Left kidney (tissue), 8 donors: ENCODE measurements around the gene ETFRF1. TPM values are rescaled to one million over a fixed set of nuclear protein-coding genes. Genes with fewer than 3 reads are reported as not detected.

Experiments
- DNase-seq: peaks from one replicate; pipeline ENCODE4 v3.0.0-alpha.2; 2013
- long read RNA-seq, 8 donors: transcript quantifications; one replicate each; lab custom pipeline, GENCODE V29; 2026
- polyA plus RNA-seq: library from polyadenylated mRNA; unstranded; fragments of 120-200 nt; gene quantifications from one replicate; pipeline ENCODE4 v1.2.1, GENCODE V29; 2013; ENCODE audit not compliant: insufficient read length

Gene ETFRF1, protein sequence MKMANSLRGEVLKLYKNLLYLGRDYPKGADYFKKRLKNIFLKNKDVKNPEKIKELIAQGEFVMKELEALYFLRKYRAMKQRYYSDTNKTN
- 44.4 TPM for polyA plus RNA-seq
- long read RNA-seq, donor 1, transcript ETFRF1-201 (3 exons, 1,134 nt): major isoform, 26 of 44 reads
- long read RNA-seq, donor 1, partial matches to known transcripts: 15 of 44 reads
- long read RNA-seq, donor 1, other reads (novel, unspliced or antisense): 0 of 44 reads
- long read RNA-seq, donor 2, transcript ETFRF1-201 (3 exons, 1,134 nt): major isoform, 19 of 23 reads
- long read RNA-seq, donor 2, partial matches to known transcripts: 0 of 23 reads
- long read RNA-seq, donor 2, other reads (novel, unspliced or antisense): 0 of 23 reads
- long read RNA-seq, donor 3, transcript ETFRF1-201 (3 exons, 1,134 nt): major isoform, 16 of 19 reads
- long read RNA-seq, donor 3, partial matches to known transcripts: 0 of 19 reads
- long read RNA-seq, donor 3, other reads (novel, unspliced or antisense): 0 of 19 reads
- long read RNA-seq, donor 4, transcript ETFRF1-201 (3 exons, 1,134 nt): major isoform, 5 of 5 reads
- long read RNA-seq, donor 4, partial matches to known transcripts: 0 of 5 reads
- long read RNA-seq, donor 4, other reads (novel, unspliced or antisense): 0 of 5 reads
- long read RNA-seq, donor 5, transcript ETFRF1-211 (3 exons, 1,259 nt): minor isoform, 7 of 79 reads
- long read RNA-seq, donor 5, transcript ETFRF1-201 (3 exons, 1,134 nt): major isoform, 54 of 79 reads
- long read RNA-seq, donor 5, partial matches to known transcripts: 13 of 79 reads
- long read RNA-seq, donor 5, other reads (novel, unspliced or antisense): 0 of 79 reads
- long read RNA-seq, donor 6, transcript ETFRF1-201 (3 exons, 1,134 nt): major isoform, 18 of 36 reads
- long read RNA-seq, donor 6, partial matches to known transcripts: 14 of 36 reads
- long read RNA-seq, donor 6, other reads (novel, unspliced or antisense): 0 of 36 reads
- long read RNA-seq, donor 7, transcript ETFRF1-201 (3 exons, 1,134 nt): major isoform, 36 of 44 reads
- long read RNA-seq, donor 7, partial matches to known transcripts: 0 of 44 reads
- long read RNA-seq, donor 7, other reads (novel, unspliced or antisense): 0 of 44 reads
- long read RNA-seq, donor 8, transcript ETFRF1-201 (3 exons, 1,134 nt): major isoform, 8 of 11 reads
- long read RNA-seq, donor 8, partial matches to known transcripts: 0 of 11 reads
- long read RNA-seq, donor 8, other reads (novel, unspliced or antisense): 0 of 11 reads

DNA sequence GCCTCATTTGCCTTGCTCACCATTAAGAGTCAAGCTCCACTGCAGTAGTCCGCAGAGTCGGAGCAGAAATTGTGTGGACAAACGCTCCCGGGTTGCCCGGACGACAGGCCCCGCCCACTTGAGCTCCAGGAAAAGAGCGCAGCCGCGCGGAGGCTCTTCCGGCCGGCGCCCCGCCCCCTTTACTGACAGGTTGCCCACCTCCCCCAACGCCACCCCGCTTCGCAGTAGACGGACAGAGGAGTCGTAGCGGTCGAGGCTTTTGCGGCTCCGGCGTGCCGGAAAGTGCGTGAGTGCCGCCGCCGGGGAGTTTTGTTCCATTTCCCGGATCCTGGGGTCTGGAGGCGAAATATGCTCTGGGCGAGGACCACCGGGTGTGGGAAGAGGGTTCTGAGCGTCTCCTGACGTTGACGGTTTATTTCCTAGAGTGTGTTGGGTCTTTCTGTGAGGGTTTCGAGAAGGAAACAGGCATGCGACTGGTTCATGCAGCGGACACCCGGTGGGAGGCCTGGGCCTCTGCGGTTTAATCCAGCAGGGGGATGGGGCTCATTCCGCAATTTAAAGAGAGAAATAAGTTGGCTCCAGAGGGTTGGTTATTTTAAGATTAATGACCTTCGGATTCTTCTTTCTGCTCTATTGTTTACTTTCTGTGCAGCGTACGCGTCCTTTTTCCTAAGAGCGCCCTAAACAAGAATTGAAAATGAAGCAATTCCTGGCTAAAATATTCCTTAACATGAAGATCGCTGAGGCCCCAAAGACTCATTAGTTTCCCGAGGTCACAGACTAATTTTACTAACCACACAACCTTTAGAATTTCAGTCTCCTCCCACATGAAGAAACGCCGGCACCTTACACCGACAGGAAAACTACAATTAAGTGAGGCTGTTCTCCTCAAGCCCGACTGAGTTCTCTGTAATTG, at the start of gene ETFRF1, which contains the start of gene DNAI7:
ETFRF1 (plus strand) TSS at position 182 of the 916 bp plus-strand sequence. CDS start 8,720 bp downstream, outside the sequence.
DNAI7 (minus strand) TSS at position 105 of the 916 bp plus-strand sequence; CDS start at position 23, 82 bp downstream.
- DNase-seq: peak; percentile 96

DNA sequence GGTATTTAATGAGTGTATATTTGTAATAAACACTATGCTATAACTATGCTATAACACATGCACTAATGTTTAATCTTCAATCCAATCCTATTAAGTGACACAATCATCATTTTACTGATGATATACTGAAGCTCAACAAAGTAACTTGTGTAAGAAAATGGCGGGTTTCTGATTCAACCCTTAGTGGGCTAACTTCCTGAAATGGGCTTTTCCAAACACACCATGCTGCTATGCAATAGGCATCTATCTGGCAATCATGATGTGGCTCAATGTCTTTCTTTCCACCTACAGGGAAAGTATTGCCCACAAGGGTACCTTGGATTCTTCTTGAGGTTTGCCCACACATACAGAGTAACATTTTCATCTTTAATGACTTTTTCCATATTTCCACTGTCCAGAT, 48.4 kb upstream of the ETFRF1 start:
- DNase-seq: no peak

DNA sequence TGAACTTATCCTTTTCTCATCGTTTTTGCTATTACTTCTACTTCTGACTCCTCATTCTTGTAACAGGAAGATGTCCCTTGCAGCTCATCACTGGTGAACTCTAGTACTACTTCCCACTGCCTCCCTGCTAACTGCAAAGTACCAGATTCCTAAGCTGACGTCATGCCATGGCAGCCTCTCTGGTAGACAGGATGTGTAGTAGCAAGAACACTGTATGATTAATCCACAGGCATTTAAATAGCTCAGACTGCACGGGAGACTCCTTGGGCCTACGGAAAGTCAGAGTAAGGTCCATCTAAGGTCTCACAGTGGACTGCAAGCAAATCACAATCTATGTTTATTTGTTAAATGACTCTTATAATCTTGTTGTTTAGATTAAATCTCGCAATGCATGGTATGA, 43.6 kb upstream of the ETFRF1 start:
- peak; percentile 34 for DNase-seq

DNA sequence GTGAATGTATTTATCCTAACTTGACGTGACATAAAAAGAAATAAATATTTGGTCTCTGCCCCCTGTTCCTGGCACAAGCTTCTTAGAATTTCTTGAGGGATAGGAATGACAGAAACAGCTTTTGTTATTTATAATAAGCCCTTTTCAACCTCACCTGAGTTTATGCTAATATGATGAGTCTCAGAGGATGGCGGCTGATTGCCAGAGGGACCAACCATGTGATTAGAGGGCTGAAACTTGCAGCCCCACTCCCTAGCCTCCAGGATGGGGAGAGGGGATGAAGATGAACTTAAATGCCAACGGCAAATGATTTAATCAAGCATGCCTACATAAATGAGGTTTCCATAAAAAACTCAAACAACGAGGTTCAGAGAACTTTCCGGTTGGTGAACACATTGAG, 43.0 kb upstream of the ETFRF1 start:
- DNase-seq: no peak

DNA sequence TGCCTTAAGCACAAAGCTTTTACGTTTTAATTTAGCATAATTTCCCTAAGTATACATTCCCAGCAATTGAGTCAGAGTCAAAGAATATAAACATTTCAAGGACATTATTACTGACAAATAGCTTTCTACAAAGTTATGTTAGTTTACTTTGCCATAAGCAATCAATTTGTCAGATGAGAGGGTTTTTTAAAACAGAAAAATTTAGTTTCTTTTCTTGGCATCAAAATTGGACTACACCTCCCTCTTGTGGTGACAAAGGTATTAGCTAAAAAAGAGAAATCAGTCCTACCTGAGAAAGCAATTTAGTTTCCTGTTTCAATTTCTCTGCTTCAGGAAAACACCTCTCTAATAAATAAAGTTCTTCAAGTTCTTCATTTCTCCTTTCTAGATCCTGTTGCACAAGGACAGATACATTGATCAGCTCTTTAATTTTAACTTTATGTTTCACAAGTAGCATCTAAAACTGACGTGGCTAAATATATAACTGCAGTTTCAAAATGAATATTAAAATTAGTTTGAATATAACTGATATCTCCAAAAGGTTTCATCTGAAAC, 39.9 kb upstream of the ETFRF1 start:
- peak; percentile 32 for DNase-seq

DNA sequence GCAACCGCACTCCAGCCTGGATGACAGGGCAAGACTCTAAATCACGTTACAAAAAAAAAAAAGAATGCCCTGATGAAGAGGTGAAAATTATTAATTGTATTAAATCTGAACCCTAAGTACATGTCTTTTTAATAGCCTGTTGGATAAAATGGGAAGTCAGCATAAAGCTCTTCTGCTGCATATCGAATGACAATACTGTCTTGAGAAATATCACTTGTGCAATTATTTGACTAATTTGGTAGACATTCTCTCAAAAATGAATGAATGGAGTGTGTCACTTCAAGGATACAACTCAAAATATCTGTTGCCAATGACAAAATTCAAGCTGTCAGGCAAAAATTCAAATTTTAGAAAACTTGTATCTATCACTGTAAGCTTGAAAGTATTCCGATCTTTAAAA, 39.0 kb upstream of the ETFRF1 start:
- DNase-seq: no peak

DNA sequence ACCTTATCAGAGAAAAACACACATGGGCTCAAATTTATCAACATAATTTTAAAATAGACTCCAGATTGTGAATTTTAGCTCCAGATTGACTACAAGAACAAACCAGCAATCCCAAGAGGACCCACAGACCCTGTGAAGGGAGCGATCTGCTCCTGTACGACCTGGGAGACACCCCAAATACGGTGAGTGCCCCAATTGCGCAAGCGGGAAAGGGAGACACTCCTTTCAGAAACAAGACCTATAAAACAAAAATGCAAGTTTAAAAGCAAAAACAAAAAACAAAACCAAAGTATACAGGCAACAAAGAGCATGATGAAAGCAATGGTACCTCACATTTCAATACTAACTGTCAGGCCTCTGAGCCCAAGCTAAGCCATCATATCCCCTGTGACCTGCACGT, 32.2 kb upstream of the ETFRF1 start:
- no peak for DNase-seq

DNA sequence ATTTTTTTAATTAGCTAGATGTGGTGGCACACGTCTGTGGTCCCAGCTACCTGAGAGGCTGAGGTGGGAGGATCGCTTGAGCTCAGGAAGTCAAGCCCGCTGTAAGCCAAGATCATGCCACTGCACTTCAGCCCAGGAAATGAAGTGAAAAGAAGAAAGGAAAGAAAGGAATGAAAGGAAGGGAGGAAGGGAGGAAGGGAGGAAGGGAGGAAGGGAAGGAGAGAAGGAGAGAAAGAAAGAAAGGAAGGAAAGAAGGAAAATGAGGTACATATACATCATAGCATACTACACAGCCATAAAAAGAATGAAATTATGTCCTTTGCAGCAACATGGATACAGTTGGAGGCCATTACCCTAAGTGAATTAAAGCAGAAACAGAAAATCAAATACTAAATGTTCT, 12.3 kb upstream of the ETFRF1 start:
- DNase-seq: no peak

DNA sequence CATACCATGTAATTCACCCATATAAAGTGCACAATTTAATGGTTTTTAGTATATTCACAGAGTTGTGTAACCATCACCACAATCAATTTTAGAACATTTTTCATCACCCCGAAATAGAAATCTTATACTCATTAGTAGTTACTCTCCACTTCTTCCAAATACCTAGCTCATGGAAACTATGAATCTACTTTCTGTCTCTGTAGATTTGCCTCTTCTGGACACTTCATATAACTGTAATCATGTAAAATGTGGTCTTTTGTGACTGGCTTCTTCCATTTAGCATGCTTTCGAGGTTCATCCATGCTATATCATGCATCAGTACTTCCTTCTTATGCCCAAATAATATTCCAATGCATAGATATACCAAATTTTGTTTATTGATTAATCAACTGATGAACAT, 10.9 kb upstream of the ETFRF1 start:
- DNase-seq: no peak

DNA sequence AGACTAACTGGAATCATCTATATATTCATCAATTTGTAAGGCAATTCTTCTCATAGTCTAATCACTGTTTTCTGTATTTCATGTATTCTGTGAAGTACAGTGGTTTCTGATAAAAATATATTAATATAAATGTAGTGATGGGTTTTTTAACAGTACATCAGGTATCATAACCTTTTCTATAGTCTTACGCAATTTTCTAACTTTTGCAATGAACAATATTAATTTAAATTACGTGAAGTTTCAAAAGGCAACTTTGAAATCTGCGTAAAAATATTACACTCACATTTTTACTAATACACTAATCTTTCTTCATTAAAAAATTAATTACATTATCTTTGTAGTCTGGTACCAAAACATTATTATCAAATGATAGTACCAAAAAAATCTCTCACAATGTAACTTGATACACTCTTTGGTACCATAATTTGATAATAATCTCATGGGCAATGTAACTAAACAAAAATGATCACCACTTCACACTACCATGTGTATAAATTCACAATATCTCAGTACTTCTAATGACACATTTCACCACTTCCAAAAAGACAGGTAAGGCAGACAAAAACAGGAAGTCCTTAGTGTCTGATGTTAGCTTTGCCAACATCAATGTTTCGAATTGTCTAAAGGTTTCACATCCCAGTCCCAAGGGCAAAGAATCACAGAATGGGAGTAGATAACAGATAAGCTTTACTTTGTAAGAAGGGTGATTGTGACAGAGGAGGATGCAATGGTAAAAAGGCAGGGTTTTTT, 8.8 kb upstream of the ETFRF1 start:
- DNase-seq: no peak

DNA sequence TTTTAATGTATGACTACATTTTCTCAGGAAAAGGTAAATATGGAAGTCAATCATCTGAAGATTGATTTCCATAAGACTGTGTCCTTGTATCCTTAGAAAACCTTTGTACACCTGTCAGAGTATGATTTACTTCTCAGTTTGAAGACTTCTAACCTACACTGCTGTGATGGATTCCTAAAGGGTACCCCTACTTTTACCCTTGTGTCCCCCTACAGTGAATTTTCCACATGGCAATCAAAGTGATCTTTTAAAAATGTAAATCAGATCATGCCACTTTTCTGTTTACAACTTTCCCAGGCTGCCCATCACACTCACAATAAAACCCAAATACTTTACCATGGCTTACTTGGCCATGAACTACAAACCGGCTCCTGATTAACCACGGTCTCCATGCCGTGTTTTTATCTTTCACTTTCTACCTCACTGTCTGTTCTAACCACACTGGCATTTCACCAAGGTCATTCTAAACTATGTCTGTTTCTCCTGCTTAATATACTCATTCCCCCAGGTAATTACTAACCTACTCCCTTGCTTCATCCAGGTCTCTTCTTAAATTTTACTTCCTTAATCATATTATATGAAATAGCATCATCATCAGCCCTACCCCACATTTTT, 8.1 kb upstream of the ETFRF1 start:
- no peak for DNase-seq

DNA sequence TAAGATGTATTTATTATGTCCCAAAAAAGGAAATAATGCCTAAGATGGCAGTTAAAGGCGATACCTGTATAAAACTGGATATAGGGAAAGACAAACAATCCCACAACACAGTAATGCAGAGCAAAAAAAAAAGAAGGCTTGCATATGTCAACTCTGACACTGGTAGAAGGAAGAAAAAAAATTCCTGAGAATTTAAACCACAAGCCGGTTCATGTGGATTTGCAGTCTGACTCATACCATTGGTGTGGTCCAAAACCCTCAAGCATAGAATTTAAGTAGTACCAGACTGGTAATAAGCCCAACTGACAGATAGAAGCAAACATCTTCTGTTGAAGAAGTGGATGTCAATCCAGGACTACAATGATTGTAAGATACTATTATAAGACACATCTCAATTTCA, 7.3 kb upstream of the ETFRF1 start:
- no peak for DNase-seq

DNA sequence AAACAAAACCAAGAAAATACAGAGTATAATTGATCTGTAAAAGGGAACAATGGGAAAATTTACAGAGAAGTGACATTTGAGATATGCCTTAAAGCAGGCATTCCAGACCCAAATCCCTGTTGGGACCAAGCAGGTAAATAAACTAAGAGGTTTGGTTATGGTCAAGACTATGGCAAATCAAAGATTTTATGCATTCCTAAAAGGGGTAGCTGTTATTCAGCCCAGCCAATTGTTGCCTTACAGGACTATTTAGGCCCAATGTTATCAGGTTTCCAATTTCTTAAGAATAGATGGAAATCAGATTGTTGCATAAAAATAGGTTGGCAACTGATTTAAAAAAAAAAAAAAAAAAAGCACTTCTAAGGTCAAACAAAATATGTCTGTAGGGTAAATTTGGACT, 5.4 kb upstream of the ETFRF1 start:
- DNase-seq: no peak

DNA sequence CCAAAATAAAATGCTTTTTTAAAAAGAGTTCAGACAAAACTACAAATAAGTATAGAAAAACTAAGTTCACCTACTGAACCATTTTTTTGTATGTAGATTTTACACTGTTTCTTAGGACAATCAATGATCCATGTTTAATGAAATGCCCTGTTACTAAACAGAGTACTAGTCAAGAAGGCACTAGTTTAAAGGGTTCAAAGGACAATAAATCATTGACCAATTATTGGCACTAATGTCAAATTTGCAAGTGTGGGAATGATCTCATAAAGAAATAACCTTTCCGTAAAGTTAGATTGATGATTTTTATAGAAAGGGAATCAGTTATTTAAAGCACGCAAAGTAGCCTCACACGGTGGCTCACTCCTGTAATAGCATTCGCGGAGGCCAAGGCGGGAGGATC, 4.2 kb upstream of the ETFRF1 start:
- no peak for DNase-seq

DNA sequence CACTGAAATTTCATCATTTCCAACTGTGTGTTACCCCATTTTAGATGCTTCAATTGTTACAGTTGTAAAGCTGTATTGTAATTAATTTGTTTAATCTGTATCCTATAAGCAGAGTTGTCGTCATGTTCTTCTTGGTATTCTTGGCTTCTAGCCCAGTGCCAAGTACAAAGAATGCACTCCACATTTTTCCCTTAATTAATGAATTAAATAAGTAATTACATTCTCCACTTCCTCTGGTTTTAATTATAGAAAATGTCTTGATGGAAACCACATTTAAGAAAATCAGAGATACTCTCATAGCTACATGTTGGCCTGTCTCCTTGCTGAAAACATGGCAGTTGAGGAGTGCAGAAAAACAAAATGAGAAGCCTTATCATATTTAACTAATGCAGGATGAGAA, 823 bp upstream of the ETFRF1 start:
- peak; percentile 29 for DNase-seq

DNA sequence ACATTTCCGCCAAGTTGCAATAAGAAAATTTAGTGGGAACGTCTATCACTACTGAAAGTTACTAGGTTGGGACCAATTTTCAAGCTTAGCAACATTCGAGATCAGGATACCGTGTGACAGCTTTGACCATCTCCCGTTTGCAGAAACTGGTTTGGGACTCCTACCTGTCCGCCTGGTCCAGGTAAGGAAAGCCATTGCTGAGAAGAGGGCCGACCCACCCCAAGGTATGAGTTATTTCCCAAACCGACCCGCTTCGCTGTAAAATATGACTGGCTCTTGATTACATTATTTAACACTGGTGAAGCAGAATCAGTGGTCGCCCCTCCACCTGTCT, 348 bp upstream of the ETFRF1 start:
- peak; percentile 19 for DNase-seq

DNA sequence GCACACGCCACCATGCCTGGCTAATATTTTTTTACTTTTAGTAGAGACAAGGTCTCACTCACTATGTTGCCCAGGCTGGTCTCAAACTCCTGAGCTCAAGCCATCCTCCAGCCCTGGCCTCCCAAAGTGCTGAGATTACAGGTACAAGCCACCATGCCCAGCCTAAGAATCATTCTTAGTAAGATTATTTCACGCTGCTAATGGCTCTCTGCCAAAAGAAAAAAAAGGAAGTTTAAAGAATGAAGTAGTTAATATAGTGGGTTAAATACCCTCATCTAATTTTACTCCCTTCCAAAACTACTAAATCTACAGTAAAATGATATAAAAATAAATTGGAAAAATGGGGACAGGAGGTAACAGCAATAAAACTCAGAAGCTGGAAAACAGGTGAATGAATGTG, 2.6 kb downstream of the ETFRF1 start:
- DNase-seq: no peak

DNA sequence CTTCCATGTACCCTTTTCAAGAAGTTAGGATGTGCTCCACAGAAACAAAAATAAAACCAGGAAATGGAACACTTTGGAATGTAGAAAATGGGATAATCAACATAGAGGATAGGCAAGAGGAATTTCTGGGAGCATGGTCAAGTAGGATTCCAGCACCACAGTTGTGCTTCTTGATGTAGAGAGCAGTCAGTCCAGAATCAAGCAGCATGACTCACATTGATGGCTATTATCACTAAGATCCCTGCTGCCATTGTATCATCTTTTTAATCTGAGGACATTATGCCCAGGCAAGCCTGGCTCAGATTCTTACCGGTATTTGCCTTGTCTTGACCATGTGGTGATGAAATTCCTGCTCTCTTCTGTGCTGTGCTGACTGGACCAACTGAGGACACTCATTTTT, 5.7 kb downstream of the ETFRF1 start:
- DNase-seq: no peak

DNA sequence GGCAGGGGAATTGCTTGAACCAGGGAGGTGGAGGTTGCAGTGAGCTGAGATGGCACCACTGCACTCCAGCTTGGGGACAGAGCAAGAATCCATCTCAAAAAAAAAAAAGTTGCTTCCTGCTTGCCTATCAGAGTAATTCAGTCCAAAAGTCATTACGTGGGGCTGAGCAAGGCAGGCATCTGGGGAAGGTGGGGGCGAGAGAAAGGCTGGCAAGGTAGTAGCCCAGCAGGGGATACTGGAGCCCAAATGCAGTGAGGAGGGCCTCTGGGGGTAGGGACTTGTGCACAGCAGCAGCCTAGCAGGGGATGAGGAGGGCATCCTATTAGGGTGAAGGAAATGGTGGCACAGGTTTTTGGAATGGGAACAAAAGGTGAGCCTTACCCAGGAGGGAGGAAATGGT, 7.1 kb downstream of the ETFRF1 start:
- DNase-seq: no peak

DNA sequence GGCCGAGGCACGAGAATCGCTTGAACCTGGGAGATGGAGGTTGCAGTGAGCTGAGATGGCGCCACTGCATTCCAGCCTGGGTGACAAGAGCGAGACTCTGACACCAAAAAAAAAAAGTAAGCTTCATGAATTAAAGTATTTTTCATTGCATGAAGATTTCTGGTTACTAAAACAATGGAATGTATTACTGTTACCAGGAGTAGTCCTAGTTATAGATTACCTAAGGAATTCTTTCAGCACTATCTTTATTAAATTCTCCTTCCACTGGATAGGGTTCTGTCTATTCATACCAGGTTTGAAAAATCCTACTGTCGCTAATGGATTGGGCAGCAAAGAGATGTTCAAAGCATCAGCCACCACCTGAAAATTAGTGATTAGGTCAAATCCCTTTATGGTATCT, 12.4 kb downstream of the ETFRF1 start:
- DNase-seq: no peak
